CD4-positive, alpha-beta T cell treated with Interleukin-4 for 1 hour (primary cell): ENCODE data around the gene SAYSD1.

Experiments used
- DNase-seq, 2 donors: peaks; one replicate each; pipeline ENCODE4 v3.0.0-alpha.2; 2020 to 2022

Gene SAYSD1

DNA sequence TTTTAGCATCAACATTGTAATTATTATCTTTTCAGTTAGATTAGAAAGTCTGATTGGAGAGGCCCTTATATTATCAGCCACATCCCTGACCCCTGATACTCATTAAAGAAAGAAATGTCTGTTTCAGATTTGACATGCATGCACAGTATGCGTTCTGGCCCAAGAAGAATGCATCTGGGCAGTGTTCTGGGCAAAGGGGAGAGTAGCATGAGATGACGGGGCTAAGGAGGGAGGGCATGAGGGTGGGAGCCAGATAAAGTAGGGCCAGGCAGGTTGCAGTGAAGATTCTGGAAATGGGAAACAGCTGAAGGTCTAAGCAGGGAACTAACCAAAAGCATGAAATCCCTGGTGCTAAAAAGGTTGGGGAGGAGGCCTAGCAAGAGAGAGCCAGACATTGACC is 7.3 kb downstream of the SAYSD1 start:
- no peak for DNase-seq

DNA sequence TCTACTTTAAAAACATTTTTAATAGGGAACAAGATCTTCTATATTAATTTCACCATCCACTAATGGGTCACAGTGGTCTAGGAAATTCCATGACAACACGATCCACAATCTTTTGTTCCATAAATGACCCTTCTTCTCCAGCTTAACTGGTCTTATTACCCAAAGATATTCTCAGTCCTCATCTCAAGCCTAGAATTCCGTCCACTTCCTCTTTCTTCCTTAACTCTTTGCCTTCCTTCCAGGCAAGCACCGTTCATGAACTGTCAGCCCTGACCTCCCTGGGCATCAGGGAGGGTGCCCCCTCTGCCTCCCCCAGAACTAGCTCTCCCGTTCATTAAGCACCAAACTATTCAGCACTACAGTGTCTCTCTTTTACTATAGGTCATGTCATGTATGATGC is 8.0 kb downstream of the SAYSD1 start:
- DNase-seq = no peak

DNA sequence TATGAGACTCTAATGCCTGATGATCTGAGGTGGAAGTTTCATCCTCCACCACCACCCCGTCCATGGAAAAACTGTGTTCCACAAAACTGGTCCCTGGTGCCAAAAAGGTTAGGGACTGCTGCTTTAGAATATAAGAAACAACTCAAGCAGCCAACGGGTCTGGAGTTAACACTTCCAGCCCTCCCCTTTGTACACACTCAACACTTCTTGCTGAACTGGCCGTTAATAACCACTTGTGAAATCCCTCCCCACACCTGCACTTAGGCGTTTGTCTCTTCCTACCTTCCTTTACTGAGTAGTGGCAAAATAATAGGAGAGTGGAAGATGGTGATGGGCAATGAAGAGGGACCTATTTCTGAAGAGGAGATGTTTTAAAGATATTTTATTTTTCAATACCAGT is 10.5 kb downstream of the SAYSD1 start:
- DNase-seq = no peak

DNA sequence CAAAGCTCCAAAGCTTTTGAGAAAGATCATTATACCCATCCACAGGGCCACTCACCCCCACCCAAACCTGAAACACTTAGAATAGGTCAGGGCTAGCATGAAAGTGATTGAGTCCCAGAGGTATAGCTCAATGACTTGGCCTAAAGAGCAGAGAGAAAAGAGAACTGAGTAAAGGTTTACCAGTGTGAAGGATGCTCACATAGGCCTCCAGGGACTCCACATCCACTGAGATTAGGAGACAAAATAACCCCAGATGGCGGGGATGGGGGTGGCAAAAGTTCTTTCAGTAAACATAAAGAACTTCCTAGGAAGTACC is 12.2 kb downstream of the SAYSD1 start:
- no peak for DNase-seq

DNA sequence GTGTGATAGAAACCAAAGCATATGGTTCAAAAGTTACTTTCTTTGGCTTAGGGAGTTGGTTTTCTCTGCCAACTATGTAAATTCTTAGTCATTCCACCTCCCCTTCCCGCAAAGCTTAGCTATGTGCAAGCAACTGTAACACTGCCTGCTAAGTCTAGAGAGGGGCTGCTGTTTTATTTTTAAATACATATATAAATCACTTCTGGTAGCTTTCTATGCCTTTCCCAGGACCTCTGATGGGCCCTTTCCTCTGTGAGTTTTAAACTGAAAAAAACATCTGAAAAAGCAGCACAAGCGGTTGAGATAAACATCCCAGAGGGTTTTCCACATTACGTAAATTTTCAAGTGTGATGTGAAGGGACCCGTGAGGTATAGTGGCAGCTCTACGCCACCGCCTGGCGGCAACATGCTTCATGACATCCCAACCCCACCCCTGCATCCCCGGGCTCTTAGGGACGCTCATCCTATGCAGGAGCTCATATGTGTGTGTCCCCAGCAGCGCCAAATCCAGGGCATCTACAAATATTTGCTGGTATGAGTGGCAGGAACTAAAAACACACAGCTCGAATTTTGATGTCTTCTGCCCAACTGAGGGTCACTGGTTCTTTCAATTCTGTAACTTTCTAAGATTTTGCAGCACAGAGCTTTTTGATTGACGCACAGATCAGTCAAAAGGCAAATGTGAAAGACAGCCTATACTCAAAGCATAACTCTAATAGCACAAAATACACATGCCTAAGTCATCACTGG is 12.7 kb downstream of the SAYSD1 start:
- peak in 1 of 2 donors; percentile 8 for DNase-seq

DNA sequence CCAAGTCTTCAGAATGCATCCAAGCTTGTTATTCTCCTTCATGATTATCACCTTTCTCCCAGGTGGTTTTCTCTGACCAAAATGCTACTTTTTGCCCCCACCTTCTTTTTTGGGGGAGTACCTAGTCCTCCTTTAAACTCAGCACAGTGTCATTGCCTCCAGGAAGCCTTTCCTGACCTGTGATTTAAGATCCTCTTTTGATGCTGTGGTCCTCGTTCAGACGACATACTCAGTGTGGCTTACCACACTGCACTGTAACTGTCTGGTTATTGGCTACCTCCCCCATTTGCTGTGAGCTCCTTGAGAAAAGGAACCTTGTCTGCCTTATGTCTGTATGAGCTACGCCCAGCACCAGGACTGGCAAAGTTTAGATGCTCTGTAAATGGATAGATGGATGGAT is 14.6 kb downstream of the SAYSD1 start:
- no peak for DNase-seq

DNA sequence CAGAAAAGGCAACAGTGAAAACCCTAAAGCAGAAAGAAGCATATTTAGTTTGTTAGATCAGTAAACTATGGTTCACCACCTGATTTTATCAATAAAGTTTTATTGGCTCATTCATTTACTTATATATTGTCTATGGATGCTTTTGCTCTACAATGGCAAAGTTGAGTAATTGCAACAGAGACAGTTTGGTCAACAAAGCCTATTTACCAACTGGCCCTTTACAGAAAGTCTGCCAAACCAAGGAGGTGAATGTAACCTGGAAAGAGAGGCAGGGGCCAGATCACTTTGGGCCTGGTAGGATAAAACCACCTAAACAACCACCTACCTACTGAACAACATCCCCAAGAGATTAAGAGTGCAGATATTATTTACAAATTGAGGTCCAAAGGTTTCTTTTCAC is 19.4 kb downstream of the SAYSD1 start:
- no peak for DNase-seq

DNA sequence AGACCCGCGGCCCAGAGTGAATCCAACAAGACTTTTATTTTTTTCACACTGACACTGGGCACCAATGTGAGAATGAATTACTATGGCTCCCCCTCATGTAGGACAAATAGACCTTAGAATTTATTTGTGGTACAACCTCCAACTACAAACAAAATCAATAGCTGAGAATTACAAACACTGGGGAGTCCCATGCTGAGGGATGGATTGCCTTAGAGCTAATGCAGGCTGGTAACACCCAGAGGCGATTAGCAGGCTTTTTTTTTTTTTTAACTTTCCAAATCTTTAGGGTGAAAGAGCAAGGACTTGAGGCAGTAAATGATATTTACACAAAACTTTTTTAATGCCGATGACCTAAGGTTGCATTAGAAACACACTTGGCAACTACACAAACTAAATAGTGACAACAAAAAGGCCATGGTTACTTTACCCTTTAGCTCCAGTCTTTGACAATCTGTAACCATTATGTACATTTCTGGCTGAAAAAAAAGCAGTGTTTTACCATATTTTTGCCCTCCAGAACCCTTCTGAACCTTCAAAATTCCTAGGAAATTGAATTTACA is 21.8 kb downstream of the SAYSD1 start:
- DNase-seq = no peak

DNA sequence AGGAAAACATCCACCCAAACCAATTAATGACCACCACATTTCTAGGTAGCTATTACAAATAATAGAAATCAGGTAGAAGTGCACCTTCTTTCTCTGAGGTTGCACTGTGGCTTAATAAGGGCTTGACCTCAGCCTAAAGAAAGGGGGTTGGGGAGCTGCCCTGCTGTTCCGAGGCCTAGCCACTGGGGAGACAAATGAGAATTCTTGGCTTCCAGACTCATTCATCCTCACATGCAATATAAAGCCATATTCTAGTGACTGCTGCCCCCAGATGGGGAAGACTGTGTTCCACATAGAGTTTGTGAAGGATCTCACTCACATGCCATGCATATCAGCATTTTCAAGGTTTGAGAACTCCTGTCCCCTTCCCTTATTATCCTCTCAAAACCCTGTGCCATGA is 22.9 kb downstream of the SAYSD1 start:
- DNase-seq = no peak

DNA sequence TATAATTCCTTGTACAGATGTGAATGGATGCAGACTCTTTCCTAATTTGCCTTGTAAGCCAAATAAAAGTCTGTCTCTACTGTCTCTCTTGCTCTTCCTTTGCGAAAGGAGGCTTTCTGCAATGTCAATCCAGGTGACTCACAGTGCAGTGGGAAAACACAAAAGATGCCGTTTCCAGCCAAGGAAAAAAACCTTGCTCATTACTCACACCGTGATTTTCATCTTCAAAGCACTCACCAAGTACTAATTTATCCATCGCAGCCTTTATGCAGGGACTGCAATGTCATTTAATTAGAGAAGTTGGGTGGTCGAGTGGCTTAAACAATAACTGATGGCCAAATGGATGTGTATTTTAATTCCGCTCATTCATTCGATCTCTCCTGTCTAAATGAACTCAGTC is 23.8 kb downstream of the SAYSD1 start:
- no peak for DNase-seq

DNA sequence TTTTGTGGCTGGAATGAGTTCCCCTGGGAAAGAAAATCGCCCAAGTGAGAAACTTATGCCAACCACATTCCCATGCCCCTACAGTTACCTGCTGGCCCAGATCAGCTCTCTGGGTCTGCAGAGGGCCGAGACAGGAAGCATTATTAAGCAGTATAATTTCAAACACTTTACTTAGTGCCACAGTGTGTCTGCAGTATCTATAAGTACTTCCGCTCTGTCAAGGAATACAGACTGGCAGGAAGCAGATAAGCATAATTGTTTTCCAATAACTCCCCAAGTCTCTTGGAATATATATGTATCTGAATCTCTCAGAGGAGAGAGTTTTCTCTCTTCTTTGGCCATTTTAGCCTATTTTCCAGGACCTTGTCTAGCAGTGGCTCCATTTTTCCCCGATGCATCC is 24.9 kb downstream of the SAYSD1 start:
- DNase-seq = no peak

DNA sequence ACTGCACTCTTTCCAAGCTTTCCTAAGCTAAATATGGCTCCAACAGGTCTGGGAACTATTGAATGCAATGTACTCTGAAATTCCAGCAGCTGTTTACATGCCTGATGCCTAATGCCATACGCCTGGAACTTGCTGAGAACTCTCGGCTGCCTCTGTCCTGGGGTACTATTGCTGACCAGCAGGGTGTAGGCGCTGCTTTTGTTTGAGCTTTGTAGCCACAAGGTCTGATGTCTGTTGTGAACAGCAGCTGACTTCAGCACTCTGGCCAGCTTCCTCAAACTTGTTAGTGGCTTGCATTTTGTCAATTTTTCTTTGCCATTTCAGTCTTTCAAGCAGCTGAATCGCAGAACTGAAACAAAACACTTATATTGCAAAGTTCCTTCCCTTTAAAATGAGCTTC is 26.7 kb downstream of the SAYSD1 start:
- peak in 1 of 2 donors; percentile 7 for DNase-seq

DNA sequence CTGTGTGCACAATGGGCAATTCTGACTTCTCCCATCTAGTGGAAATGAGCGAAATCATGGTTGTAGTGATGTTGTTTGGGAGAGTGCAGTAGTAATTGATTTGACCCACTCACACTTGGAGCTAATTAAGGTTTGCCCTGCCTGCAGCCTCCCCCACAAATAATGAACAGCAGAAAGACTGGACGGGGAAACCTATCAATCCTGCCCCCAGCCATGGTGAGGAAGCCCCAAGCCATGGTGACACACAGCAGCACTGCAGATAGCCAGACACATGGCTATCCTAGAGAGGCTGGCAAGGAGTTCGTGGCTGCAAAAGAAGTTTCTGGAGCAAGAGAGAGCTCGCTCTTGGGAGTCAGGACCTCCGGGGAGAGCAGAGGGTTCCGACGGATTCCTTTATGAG is 27.8 kb downstream of the SAYSD1 start:
- no peak for DNase-seq

DNA sequence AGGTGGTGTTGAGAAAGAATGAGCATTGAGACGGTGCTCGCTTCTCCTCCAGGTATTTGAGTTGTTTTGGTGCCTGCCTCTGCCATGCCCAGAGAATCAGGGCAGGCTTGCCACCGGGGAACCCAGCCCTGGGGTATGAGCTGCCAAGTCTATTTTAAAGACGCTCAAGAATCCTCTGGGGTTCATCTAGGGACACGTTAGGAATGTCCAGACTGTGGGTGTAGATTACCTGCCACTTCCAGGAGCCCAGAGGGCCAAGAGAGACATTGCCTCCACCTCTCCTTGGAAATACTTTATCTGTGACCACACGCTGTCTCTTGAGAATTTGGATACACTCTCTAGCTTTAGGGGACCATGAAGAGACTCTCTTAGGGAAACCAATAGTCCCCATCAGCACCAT is 28.3 kb downstream of the SAYSD1 start:
- DNase-seq = no peak

DNA sequence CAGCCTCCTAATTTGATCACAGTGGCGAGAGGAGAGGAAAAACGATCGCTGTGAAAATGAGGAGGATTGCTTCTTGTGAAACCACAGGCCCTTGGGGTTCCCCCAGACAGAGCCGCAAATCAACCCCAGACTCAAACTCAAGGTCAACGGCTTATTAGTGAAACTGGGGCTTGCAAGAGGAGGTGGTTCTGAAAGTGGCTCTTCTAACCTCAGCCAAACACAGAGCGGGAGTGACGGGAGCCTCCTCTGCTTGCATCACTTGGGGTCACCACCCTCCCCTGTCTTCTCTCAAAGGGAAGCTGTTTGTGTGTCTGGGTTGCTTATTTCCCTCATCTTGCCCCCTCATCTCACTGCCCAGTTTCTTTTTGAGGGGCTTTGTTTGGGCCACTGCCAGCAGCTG is 28.7 kb downstream of the SAYSD1 start:
- no peak for DNase-seq

DNA sequence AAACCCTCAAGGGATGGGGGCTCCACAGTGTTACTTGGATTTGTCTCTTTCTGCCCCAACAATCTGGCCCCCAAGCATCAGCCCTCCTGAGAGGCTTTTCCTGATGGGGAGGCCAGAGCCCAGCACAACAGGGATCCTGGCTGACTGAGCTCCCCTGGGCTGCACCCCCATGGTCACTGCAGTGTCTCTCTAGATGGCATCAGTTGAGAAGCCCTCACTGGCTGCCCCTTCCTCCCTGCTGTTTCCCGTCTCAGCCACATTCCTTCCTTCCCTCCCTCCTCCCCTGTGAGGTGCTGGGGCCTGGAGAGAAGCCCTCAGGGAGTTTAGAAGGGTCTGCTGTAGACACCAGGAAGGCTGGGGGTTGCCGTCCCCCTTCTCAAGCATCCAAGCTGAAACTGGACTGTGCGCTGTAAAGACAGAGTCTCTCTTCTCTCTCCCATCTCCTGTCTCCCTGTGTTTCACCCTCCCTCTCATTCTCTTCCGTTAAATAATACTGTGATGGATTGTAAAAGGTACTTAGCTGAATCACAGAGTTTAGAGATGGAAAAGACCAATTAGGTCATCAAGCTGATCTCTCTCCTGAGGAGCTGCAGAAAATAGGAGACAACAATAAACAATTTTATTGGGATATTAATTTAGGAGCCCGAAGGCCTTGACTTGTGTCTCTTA is 29.7 kb downstream of the SAYSD1 start:
- DNase-seq = no peak

DNA sequence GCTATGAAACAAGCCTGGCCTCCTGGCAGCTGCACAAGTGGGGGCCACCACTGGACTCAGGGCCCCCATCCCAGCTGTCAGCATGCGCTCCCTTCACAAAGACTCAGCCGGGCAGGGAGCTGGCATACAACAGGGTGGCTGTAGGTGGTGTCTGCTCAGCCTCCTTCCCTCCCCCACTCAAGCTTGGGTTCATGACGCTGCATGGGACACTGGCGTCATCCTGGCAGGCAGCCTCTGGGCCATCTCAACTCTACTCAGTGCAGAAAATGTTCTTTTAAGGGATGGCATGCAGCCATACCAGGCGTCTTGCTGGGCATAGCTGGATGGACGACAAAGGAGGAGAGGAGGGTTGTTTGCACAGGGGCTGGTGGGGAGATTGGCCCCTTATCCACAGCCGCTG is 30.5 kb downstream of the SAYSD1 start:
- no peak for DNase-seq

DNA sequence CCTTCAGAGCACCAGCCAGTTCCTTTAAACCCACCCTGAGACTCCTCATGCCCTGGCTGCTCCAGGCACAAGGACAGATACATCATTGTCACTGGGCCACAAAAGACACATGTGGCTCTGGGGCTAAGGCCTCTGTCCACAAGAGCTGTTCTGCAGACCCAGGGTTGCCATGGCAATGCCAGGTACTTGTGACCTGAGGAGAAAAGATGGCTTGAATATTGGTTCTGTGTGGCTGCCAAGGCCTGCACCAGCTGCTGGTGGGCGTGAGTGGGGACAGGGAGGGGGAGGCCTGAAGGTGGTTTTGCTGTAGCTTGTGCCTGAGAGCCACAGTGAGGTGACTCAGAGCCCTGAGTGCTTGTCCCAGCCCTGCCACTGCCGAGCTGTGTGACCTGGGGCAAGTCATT is 31.8 kb downstream of the SAYSD1 start:
- no peak for DNase-seq

DNA sequence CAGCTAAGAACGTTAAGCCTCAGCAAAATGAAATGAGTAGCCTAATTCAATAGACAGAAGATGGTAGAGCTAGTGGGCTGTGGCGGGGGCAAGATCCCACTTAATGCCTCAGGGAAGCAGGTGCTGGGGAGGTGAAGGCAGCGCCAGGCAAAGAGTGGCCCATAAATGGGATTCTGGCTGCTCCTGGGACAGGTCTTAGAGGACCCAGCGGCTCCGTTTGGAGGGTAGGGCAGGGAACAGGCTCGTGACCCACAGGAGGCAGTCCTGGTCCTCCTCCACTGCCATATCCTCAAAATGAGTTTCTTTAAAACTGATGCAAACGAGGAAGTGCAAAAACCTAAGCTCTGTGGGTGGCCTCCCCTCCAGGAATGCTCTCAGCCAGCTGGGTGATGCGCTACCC is 32.7 kb downstream of the SAYSD1 start:
- DNase-seq = no peak

DNA sequence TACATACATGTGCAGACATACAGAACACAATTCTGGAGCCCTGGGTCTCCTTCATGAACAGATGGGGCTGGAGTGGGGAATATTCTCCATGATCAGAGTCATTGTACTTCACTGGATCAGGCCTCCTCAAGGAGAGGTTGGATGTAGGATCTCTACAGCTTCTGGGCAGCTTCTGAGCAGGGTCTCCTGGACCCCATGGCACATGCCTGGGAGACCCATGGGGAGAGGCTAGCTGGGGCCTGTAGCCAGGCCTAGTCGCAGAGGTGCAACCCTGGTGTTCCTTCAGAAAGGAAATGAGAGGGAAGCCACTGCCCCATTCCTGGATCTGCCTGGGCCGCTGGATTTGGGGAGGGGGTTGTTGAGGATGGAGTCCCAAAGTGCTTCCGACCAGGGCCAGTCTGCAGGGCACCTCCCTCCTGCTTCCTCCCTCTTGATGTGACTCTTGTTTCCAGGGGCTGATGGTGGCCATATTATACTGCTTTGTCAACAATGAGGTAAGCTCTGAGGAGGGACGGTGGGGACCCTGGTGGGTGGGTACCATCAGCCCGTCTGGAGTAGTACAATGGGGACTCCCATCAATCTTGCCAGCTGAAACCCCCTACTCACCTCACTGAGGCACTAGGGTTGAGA is 34.6 kb downstream of the SAYSD1 start:
- no peak for DNase-seq

DNA sequence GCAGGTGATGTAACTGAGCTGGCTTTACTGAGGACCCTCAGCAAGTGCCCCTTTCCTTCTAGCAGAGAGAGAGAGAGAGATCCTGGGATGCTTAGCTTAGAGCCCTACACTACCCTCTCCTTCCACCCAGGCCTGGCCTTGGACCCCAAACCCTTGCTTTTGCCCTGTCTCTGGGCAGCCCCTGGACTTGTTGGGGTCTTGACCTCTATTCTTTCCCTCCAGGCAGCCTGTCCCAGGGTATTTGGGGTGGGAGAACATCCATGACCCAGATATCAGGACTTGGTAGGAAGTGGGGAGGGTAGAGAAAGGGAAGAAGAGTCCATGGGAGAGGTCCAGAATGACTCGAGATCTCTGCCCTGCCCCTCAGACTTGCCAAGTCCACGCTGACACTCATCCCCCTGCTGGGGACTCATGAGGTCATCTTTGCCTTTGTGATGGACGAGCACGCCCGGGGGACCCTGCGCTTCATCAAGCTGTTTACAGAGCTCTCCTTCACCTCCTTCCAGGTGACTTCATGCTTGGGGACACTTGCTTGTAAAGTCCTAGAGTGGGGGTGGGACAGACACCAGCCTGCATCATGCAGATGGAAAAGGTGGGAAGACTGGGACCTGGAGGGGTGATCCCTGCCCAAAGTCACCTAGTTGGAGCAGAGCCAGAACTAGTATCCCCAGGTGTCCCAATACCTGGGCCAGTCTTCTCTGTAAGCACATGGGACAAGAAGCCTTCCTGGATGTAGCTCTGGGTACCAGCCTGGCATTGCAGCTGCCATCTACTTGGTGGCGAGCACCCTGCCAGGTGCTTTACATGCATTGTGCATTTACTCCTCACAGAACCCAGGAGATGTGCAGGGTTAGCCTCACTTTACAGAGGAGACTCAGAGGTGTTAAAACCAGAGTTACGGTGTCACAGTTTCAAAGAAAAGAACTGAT is 35.5 kb downstream of the SAYSD1 start:
- no peak for DNase-seq

DNA sequence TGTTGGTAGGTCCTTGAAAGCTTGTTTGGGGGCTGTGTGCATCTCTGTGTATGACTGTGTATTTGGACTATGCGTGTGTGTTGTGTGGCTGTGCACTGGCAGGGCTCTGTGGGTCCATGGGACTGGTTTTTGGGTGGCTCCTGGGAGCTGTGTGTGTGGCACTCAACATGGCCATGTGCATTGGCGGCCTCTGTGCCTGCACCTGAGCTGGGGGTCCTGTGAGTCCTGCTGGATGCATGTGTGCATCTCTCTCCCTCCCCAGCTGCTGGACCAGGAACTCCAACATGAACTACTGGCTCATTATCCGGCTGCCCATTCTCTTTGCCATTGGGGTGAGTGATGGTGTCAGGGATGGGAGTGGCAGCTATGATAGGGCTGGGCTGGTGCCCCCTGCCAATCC is 36.3 kb downstream of the SAYSD1 start:
- DNase-seq = no peak
